Fibroblast of lung (primary cell): ENCODE measurements around the gene ZNF396.

Source experiments
- CTCF ChIP-seq, 2 donors: IDR thresholded peaks in 1 of 2; conservative IDR thresholded peaks in 1 of 2; 1 replicate in 1 of 2; 2 replicates in 1 of 2; pipeline ENCODE4 v1.5.1; 2011 to 2012; ENCODE audit warnings: low read length in 2 of 2, control low read depth in 1 of 2, inconsistent platforms in 1 of 2, low read depth in 1 of 2, mild to moderate bottlenecking in 1 of 2
- EZH2 ChIP-seq: IDR thresholded peaks from 2 replicates; pipeline ENCODE4 v1.5.1; 2012; ENCODE audit warnings: low read length, control low read depth, mild to moderate bottlenecking; ENCODE audit errors: missing control alignments

GRCh38 chr18:35407871-35408481, 30.8 kb upstream of the ZNF396 start:
- TF ChIP-seq CTCF (conservative IDR thresholded peaks at IDR 0.05 in 1 of 2, IDR thresholded peaks at IDR 0.05 in 1 of 2; ENCODE audit: low read depth in 1 of 2, low read length in 2 of 2) (peak; percentile 71 to 74), EZH2 (no peak)
